Sigmoid colon (tissue), 4 donors: Measurements from ENCODE around the gene HECW1.

Experiments used
- POLR2A ChIP-seq, 2 donors: fragments of 450-650 bp; IDR thresholded peaks; one replicate each; pipeline ENCODE4 v1.6.1; 2016; ENCODE audit warnings: antibody characterized with exemption in 2 of 2, mild to moderate bottlenecking in 2 of 2, moderate library complexity in 2 of 2
- POLR2AphosphoS5 ChIP-seq, 4 donors: sonication (generic); formaldehyde crosslinking; IDR thresholded peaks; one replicate each; pipeline ENCODE4 v1.6.1; 2017; ENCODE audit warnings: antibody characterized with exemption in 4 of 4
- TF ChIP-seq, protein P1 (sequence below), 4 experiments: fragments of 450-650 bp in 3 of 4; fragments of 200-600 bp in 1 of 4; IDR thresholded peaks; one replicate each; pipeline ENCODE4 v1.5.1; 2016 to 2019; ENCODE audit warnings: antibody characterized with exemption in 4 of 4, mild to moderate bottlenecking in 3 of 4, moderate library complexity in 2 of 4

DNA sequence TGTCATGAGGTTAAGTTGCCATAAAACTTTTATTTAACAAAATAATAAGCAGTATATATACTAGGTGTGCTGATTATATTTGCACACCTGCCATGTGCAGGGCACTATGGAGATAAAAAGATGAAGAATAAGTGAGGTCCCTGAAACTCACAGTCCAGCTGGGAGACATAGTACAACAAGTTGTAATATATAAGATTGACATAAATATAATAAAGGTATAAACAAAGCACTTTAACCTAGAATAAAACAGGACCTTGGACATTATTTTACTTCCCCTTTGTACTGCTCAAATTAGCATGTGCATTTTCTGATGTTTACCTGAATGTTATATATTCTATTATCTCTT lies 476.7 kb downstream of the HECW1 start:
- TF ChIP-seq POLR2AphosphoS5 (IDR thresholded peaks at IDR 0.05) (no peak), POLR2A (IDR thresholded peaks at IDR 0.05) (no peak)
- TF ChIP-seq, protein P1, sequence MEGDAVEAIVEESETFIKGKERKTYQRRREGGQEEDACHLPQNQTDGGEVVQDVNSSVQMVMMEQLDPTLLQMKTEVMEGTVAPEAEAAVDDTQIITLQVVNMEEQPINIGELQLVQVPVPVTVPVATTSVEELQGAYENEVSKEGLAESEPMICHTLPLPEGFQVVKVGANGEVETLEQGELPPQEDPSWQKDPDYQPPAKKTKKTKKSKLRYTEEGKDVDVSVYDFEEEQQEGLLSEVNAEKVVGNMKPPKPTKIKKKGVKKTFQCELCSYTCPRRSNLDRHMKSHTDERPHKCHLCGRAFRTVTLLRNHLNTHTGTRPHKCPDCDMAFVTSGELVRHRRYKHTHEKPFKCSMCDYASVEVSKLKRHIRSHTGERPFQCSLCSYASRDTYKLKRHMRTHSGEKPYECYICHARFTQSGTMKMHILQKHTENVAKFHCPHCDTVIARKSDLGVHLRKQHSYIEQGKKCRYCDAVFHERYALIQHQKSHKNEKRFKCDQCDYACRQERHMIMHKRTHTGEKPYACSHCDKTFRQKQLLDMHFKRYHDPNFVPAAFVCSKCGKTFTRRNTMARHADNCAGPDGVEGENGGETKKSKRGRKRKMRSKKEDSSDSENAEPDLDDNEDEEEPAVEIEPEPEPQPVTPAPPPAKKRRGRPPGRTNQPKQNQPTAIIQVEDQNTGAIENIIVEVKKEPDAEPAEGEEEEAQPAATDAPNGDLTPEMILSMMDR (IDR thresholded peaks at IDR 0.05) = no peak
